ENCODE results near the gene NASP. TPM values are rescaled to one million over a fixed set of nuclear protein-coding genes. Genes with fewer than 3 reads are reported as not detected.

Gene NASP
- total and polyA plus RNA-seq, 2 of the 13 experiments (the other 11 are each of a cell fraction or from before 2014, with no cell fraction given): 132 to 256 TPM

- peaks cover 11% of the 10 kb centered on the region for H3K4me1 ChIP-seq (ENCODE audit: insufficient read depth, low read length)
- ATAC-seq (peak; percentile 12), DNase-seq (ENCODE audit: low spot score) (no peak), FAIRE-seq (no peak)
- H3K79me2 ChIP-seq (ENCODE audit: insufficient read depth, low read length): no peaks in the 10 kb centered on the region
- no peak overlapping the region for H3K27ac ChIP-seq (ENCODE audit: extremely low read length, insufficient read depth, low read length)
- no peaks in the 10 kb centered on the region for H3K27me3 ChIP-seq (ENCODE audit: control insufficient read depth in 1 of 2, insufficient read depth in 2 of 2, low read length in 2 of 2)
- intact Hi-C loops (cut with micrococcal nuclease; ENCODE audit: unreplicated experiment) (no loop called here), in situ Hi-C loops (cut with HindIII; ENCODE audit: extremely low pct_ligation_motif_present, low pct_unique_long_range_greater_than_20kb) (no loop called here)
- ChIA-PET CTCF (ENCODE audit: low intra/inter-chr PET ratio, low total read pairs) (no interaction called here), POLR2A (no interaction called here)
- no peaks in the 10 kb centered on the region; the same call in 1 of the 2 replicates for H4K20me1 ChIP-seq (ENCODE audit: insufficient read depth, low read length)
- H3K9me3 ChIP-seq (ENCODE audit: low read length): no peaks in the 10 kb centered on the region
- 82% methylated on average over 7 of the region's 8 CpGs for WGBS (ENCODE audit: low lambda C conversion rate)
- no peak overlapping the region for H3K4me3 ChIP-seq (replicated peaks in 1 of 3; ENCODE audit: insufficient read depth in 1 of 3, low read depth in 2 of 3, low read length in 3 of 3)
- BruUV-seq (replicated peaks): no TSS peak
- peaks cover 20 to 41% of the 10 kb centered on the region in 2 experiments for H3K36me3 ChIP-seq (replicated peaks in 1 of 2; ENCODE audit: control insufficient read depth in 1 of 2, insufficient read depth in 2 of 2, low read length in 2 of 2)
- H2AFZ ChIP-seq (ENCODE audit: low read length): no peak overlapping the region
- H3K4me2 ChIP-seq (ENCODE audit: low read depth, low read length): no peak overlapping the region
- no peak overlapping the region for H3K9ac ChIP-seq (ENCODE audit: insufficient read depth, low read depth, low read length)
- TF ChIP-seq AGO2 (optimal IDR thresholded peaks at IDR 0.05; ENCODE audit: low read depth, low read length): peak; percentile 35
- TF ChIP-seq GPN1 (CRISPR knock-in tag; IDR thresholded peaks at IDR 0.05; ENCODE audit: borderline replicate concordance): no peak
- no peak for TF ChIP-seq ATF4 (CRISPR knock-in tag; IDR thresholded peaks at IDR 0.05)
- TF ChIP-seq SYNCRIP (IDR thresholded peaks at IDR 0.05; ENCODE audit: insufficient read depth, low read depth, low read length): no peak
- TF ChIP-seq RORA (CRISPR knock-in tag; IDR thresholded peaks at IDR 0.05): no peak
- TF ChIP-seq ZNF501 (CRISPR knock-in tag; IDR thresholded peaks at IDR 0.05): 0 out of 2 replicates have a peak, but pooled peaks have one; percentile 15
- no peak for TF ChIP-seq PHF21A (CRISPR knock-in tag; IDR thresholded peaks at IDR 0.05)
- peak; percentile 38 for TF ChIP-seq POLR2G (IDR thresholded peaks at IDR 0.05; ENCODE audit: low read depth, low read length)
- TF ChIP-seq HNF4G (IDR thresholded peaks at IDR 0.05; ENCODE audit: borderline replicate concordance, low read depth, low read length): no peak
- no peak for TF ChIP-seq HNF4G (CRISPR knock-in tag; IDR thresholded peaks at IDR 0.05; ENCODE audit: borderline replicate concordance, low read depth)
- TF ChIP-seq ZFY (CRISPR knock-in tag; IDR thresholded peaks at IDR 0.05): no peak
- TF ChIP-seq FOXA3 (CRISPR knock-in tag; IDR thresholded peaks at IDR 0.05): no peak
- TF ChIP-seq KDM2A (CRISPR knock-in tag; IDR thresholded peaks at IDR 0.05; ENCODE audit: borderline replicate concordance, low read depth): no peak
- no peak for TF ChIP-seq GMEB1 (CRISPR knock-in tag; IDR thresholded peaks at IDR 0.05; ENCODE audit: borderline replicate concordance)
- TF ChIP-seq POLR2A (IDR thresholded peaks at IDR 0.05; ENCODE audit: insufficient read depth in 1 of 2, low read depth in 2 of 2, low read length in 2 of 2): 0 out of 4 replicates have a peak, but pooled peaks of 1 of the 2 experiments have one; percentile 24
- TF ChIP-seq ZNF530 (CRISPR knock-in tag; IDR thresholded peaks at IDR 0.05; ENCODE audit: low read depth): no peak
- TF ChIP-seq ZNF24 (IDR thresholded peaks at IDR 0.05): no peak
- no peak for TF ChIP-seq ZNF547 (CRISPR knock-in tag; IDR thresholded peaks at IDR 0.05)
- TF ChIP-seq E2F1 (CRISPR knock-in tag; IDR thresholded peaks at IDR 0.05): no peak
- TF ChIP-seq NFKB2 (CRISPR knock-in tag; IDR thresholded peaks at IDR 0.05; ENCODE audit: borderline replicate concordance): no peak
Observed at GRCh38 chr1:45619149-45619921, 35.5 kb downstream of the NASP start.

All from HepG2 (cell line).